ENCODE results near the gene IGF2.

IGF2 gene

DNA sequence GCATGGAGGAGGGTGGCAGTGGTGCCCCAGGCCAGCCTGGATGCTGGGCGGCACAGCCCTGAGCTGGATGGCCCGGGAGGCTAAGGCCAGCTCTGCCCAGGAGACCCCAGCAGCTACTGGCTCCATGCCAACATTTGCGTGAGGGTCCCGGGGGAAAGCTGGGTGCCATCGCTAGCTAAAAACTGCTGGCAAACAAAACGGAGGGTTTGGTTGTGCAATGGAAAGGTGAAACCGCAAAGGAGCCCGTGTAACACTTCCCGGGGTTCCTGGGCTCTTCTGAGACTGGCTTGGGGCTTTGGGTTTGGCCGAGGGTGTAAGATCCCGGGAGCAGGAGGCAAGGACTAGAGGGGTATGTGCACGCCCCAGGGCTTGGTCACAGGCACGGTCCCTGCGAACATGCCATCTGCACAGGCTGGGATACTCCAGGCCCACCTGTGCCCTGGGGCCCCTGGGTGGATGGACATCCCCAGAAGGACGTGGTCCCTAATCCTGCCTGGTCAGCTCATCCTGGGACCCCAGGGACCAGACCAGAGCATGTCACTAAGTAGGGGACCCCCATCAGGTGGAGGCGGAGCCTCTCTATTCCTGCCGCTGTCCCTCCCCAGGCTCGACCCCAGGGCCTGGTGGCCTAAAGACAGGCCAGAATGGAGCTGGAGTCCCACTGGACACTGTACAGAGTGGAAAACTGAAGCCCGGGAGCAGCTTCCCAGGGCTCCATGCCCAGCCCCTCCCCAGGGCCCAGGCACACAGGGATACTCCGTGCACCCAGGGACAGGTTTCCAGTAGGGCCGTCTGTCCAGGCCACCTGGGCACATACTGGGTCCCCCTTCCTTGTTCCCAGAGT lies 44.6 kb downstream of the IGF2 start:
- Histone ChIP-seq H3K4me1 (ENCODE audit: control insufficient read depth, insufficient read depth, low read length) (no peaks in the 10 kb centered on the region), H3K4me3 (ENCODE audit: low read depth, low read length) (no peak overlapping the region), H3K27ac (ENCODE audit: extremely low read depth, low read depth, low read length) (no peak overlapping the region), H3K36me3 (ENCODE audit: control insufficient read depth in 2 of 2, insufficient read depth in 1 of 2, low read length in 2 of 2) (no peaks in the 10 kb centered on the region), H3K9me3 (ENCODE audit: control insufficient read depth, insufficient read depth, low read depth, low read length) (no peaks in the 10 kb centered on the region)
- TF ChIP-seq ZNF501 (tag by site-specific recombination; IDR thresholded peaks at IDR 0.05) (no peak), ZNF132 (tag by site-specific recombination; IDR thresholded peaks at IDR 0.05; ENCODE audit: borderline replicate concordance) (no peak), SP3 (tag by site-specific recombination; IDR thresholded peaks at IDR 0.05) (no peak), RBAK (tag by site-specific recombination; IDR thresholded peaks at IDR 0.05) (no peak), TCF7L2 (IDR thresholded peaks at IDR 0.05; ENCODE audit: borderline replicate concordance, low read depth, low read length) (no peak), ZBTB17 (tag by site-specific recombination; IDR thresholded peaks at IDR 0.05) (no peak), ZNF341 (tag by site-specific recombination; IDR thresholded peaks at IDR 0.05; ENCODE audit: low read depth) (no peak), ZNF138 (tag by site-specific recombination; IDR thresholded peaks at IDR 0.05; ENCODE audit: borderline replicate concordance) (no peak), ZNF112 (tag by site-specific recombination; IDR thresholded peaks at IDR 0.05) (no peak), BCL11A (tag by site-specific recombination; IDR thresholded peaks at IDR 0.05; ENCODE audit: low read depth) (no peak), ZNF707 (tag by site-specific recombination; IDR thresholded peaks at IDR 0.05) (no peak), GLIS2 (tag by site-specific recombination; IDR thresholded peaks at IDR 0.05) (no peak), KLF8 (tag by site-specific recombination; IDR thresholded peaks at IDR 0.05) (no peak)
- TF ChIP-seq, protein P1, sequence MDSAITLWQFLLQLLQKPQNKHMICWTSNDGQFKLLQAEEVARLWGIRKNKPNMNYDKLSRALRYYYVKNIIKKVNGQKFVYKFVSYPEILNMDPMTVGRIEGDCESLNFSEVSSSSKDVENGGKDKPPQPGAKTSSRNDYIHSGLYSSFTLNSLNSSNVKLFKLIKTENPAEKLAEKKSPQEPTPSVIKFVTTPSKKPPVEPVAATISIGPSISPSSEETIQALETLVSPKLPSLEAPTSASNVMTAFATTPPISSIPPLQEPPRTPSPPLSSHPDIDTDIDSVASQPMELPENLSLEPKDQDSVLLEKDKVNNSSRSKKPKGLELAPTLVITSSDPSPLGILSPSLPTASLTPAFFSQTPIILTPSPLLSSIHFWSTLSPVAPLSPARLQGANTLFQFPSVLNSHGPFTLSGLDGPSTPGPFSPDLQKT (IDR thresholded peaks at IDR 0.05; ENCODE audit: borderline replicate concordance, low read depth, low read length) = no peak
- ChIA-PET POLR2A (no interaction called here), CTCF (no interaction called here)

DNA sequence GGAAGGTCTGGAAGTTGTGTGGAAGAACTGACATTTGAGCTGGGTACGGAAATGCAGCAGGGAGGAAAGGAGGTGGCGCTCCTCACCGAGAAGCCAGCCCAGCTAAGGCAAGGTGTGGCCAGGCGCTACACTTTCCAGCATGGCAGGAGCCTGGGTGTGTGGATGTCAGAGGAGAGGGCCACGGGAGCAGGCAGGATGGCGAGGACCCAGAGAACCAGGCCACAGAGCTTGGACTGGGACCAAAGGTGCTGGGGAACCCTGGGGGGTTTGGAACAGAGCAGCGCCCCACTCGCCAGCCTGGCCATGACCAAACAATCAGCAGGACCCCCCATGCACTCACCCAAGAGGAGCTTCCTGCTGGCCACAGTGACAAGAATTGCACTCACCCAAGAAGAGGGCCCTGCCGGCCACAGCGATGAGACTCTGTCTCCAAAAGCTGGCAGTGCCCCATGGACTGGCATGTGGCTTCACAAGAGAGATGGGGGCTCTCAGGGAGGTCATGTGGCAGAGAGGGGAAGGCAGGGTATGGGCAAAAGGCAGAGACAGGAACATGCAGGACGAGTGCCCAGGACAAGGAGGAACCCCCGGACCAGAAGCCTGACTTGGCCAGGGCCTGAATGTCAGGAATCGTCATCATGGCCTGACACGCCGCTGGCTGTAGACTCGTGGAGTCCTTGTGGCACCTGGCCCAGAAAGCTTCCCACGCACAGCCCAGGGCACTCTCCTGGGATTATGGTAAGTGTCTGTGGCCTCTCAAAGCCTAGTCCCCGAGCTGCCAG lies 45.4 kb downstream of the IGF2 start:
- ChIA-PET POLR2A (no interaction called here), CTCF (interaction anchor here (0.9 kb wide), 1 partner anchor 56 kb away, joined by 6 read pairs; no protein-coding TSS in a partner anchor)
- no peak overlapping the region for H3K27ac ChIP-seq (ENCODE audit: extremely low read depth, low read depth, low read length)
- no peaks in the 10 kb centered on the region for H3K4me1 ChIP-seq (ENCODE audit: control insufficient read depth, insufficient read depth, low read length)
- H3K4me3 ChIP-seq (ENCODE audit: low read depth, low read length) = no peak overlapping the region
- no peaks in the 10 kb centered on the region for H3K36me3 ChIP-seq (ENCODE audit: control insufficient read depth in 2 of 2, insufficient read depth in 1 of 2, low read length in 2 of 2)
- no peaks in the 10 kb centered on the region for H3K9me3 ChIP-seq (ENCODE audit: control insufficient read depth, insufficient read depth, low read depth, low read length)
- no peak for TF ChIP-seq ZXDB (tag by site-specific recombination; IDR thresholded peaks at IDR 0.05)
- TF ChIP-seq ZNF16 (tag by site-specific recombination; IDR thresholded peaks at IDR 0.05; ENCODE audit: low read depth) = no peak
- no peak for TF ChIP-seq ZNF560 (tag by site-specific recombination; IDR thresholded peaks at IDR 0.05; ENCODE audit: borderline replicate concordance)
- TF ChIP-seq TRIM28 (IDR thresholded peaks at IDR 0.05; ENCODE audit: borderline replicate concordance, low read length) = no peak
- no peak for TF ChIP-seq ZNF394 (tag by site-specific recombination; IDR thresholded peaks at IDR 0.05; ENCODE audit: borderline replicate concordance)
- TF ChIP-seq ZNF510 (tag by site-specific recombination; IDR thresholded peaks at IDR 0.05; ENCODE audit: insufficient replicate concordance) = no peak
- TF ChIP-seq, protein P2, sequence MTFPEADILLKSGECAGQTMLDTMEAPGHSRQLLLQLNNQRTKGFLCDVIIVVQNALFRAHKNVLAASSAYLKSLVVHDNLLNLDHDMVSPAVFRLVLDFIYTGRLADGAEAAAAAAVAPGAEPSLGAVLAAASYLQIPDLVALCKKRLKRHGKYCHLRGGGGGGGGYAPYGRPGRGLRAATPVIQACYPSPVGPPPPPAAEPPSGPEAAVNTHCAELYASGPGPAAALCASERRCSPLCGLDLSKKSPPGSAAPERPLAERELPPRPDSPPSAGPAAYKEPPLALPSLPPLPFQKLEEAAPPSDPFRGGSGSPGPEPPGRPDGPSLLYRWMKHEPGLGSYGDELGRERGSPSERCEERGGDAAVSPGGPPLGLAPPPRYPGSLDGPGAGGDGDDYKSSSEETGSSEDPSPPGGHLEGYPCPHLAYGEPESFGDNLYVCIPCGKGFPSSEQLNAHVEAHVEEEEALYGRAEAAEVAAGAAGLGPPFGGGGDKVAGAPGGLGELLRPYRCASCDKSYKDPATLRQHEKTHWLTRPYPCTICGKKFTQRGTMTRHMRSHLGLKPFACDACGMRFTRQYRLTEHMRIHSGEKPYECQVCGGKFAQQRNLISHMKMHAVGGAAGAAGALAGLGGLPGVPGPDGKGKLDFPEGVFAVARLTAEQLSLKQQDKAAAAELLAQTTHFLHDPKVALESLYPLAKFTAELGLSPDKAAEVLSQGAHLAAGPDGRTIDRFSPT (tag by site-specific recombination; IDR thresholded peaks at IDR 0.05) = no peak
- no peak for TF ChIP-seq WT1 (tag by site-specific recombination; IDR thresholded peaks at IDR 0.05)
- no peak for TF ChIP-seq ZNF529 (tag by site-specific recombination; IDR thresholded peaks at IDR 0.05; ENCODE audit: insufficient replicate concordance)
- TF ChIP-seq ZNF202 (tag by site-specific recombination; IDR thresholded peaks at IDR 0.05; ENCODE audit: borderline replicate concordance) = no peak
- no peak for TF ChIP-seq ZNF664 (tag by site-specific recombination; IDR thresholded peaks at IDR 0.05)
- TF ChIP-seq ZNF830 (tag by site-specific recombination; IDR thresholded peaks at IDR 0.05; ENCODE audit: low read depth) = no peak

Data from HEK293 (cell line).